ENCODE results near the gene CLDN5.

The CLDN5 gene

GRCh38 chr22:19520566-19521305 lies 3.5 kb downstream of the CLDN5 start:
- DNase-seq = no peak

GRCh38 chr22:19520007-19520406 lies 4.2 kb downstream of the CLDN5 start:
- DNase-seq = no peak

DNA sequence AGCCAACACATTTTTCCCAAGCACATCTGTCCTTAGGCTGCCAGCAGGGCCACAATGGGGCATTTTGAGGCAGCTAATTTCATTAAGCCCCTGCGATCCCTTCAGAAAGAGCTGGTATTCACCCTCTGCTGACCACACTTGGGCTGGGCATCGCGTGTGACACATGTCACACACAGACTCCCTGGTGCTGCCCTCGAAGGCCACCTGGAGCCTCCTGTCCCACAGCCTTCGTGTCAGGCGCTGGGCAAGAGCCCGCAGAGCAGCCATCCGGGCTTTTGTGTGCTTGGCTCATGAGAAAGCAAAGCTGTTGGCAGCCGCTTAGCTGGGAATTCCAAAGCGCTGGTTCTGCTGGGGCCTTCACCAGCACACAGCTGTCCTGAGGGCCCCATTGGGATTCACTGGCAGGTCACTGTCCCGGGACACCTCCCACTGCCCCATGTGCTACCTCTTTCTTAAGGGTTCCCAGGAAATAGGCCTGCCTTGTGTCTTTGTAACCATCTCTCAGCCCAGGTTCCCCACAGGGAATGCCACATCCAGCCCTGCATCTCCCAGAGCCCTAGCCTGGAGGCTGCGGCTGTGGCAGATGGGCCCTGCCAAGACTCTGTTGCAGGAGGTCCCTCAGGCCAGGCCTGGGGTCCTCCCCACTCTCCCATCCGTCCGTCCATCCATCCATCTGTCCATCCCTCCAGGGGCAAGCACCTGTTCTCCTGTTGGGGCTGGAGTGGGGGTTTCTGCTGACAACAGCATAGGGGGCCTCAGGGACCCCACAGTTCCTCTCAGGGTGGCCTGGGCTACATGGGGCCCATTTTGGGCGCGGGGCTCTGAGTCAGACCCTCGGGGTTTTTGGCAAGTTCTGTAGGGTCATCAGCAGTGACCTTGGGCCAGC lies 4.9 kb downstream of the CLDN5 start:
- DNase-seq = no peak

DNA sequence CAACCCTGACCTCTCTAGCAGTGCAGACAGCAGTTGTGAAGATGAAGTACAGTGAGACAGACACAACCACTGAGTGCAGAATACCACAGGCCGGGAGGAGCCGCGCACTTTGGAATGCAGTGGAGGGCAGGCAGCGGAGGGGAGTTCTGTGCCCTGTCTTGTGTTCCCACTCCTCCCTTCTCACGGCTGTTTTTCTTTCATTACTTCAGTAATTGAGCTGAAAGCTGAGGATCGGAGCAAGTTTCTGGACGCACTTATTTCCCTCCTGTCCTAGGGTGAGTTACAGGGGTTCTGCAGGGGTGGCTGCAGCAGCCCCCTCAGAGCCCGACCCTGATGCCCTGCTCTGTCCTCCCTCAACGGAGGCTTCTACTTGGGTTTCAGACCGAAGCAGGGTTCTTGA lies 5.6 kb downstream of the CLDN5 start:
- no peak for DNase-seq

DNA sequence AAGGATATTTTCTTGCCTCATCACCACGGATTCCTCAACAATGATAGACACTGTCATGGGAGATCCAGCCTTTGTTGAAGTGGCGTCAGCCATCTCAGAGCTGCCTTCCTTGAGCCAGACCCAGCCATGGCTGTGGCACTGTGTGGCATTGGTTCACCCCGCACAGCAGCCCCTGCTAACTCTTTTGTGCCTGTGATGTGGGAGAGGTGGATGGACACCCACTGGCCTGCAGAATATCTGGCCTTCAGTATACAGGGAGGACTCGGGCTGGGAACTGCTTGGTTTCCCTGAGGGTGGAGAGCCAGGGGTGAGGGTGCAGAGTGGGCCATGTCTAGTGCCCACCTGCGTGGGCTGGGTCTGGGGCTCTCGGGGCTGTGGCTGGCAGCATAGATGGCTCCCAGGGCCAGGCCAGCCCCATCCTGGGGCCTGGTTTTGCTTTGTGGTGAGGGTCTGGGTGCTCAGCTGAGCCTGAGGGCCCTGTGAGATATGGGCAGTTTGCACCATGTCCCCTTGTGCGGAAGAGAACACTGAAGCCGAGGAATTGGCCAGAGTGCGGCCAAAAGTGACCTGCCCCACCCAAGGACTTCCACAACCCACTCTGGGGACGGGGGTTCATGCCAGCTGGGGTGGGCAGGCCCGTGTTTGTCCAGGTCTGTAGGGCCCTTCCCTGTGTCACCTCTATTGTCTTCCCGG lies 6.1 kb downstream of the CLDN5 start:
- no peak for DNase-seq

- DNase-seq = no peak
These were observed 7.1 kb downstream of the CLDN5 start for GRCh38 chr22:19517171-19517500.

DNA sequence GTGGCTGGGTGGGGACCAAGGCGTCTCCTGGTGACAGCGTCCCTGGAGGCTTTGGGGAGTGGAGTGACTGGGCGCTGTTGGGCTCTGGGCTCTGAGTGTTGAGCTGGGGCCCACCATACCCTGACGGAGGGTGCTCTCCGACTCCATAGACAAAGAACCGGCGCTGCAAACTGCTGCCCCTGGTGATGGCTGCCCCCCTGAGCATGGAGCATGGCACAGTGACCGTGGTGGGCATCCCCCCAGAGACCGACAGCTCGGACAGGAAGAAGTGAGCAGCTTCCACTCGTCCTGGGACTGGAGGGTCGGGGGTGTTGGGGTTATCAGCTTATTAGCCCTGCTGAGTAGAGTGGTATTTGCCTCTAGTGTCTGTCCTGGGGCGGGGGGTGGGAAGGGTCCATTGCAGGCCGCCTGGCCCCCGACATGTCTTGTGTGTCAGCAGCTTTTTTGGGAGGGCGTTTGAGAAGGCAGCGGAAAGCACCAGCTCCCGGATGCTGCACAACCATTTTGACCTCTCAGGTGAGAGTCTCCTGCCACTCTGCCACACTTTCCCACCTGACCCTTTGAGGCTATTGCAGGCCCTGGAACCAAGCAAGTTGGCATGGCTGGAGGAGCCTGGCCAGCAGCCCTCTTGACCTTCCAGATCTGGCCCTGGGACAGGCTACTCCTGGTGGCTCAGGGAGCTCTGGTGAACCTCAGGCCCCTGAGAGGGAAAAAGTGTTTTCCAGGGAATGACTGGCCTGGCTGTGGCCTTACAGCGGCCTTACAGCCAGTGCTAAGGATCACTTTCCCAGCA lies 7.6 kb downstream of the CLDN5 start:
- DNase-seq = no peak

DNA sequence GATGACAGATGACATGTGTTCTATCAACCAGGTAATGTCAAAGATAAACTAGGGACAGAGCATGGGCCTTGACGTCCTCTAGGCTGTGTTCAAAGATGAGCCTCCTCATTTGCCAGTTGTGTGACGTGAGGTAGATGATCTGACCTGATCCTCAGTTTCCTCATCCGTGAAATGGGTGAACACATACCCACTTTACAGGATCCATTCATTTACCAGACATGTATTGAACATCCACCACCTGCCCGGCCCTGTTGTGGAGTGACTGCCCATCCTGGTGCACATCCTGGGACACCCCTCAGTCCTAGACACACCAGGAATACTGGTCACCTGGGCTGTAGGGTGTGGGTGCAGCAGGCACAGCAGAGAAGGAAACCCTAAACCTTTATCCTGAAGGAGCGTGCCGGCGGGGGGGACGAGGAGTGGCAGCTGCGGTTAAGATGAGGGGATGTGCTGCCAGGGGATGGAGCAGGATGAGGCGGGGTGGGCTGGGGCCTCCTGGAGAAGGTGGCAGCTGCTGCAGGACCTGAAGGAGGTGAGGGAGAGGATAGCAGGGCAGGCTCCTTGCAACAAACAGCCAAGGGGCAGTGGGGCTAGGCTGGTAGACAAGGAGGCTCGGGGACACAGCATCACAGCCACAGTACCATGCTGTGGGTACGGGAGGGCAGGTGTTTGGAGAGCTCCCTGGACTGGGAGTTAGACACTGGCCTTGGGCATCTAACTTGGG lies 8.4 kb downstream of the CLDN5 start:
- peak in 1 of 3 experiments; percentile 46 for DNase-seq

GRCh38 chr22:19514831-19515565 lies 9.2 kb downstream of the CLDN5 start:
- peak; percentile 65 to 94 (median 78) for DNase-seq

DNA sequence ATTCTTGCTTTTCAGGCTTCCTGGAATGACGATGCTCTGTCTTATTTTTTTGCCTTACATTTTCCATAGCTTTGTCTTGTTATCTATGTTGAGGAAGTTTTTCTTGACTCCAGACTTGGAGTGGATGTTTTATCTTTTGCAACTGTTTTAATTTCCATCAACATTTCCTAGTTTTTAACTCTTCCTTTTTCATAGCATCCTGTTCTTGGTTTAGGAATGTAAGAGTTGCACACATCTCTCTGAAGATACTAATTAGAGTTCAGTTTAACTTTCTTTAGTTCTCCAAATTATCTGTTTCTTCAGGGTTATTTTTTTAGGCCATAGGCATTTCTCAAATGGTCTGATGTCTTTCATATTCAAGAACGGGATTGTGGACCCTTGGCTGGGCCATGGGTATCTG lies 10.4 kb downstream of the CLDN5 start:
- no peak for DNase-seq

DNA sequence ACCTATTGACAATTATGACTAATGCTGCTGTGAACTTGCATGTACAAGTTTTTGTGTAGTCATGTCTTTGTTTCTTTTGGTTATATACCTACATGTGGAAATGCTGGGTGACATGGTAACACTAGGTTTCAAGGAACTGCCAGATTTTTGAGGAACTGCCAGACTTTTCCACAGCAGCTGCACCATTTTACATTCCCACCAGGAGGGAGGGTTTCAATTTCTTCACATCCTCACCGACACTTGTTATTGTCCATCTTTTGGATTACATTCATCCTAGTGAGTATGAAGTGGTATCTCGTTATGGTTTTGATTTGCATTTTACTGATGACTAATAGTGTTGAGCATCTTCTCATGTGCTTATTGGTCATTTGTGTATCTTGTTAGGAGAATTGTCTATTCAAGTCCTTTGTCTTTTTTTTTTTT lies 13.3 kb downstream of the CLDN5 start:
- no peak for DNase-seq

- no peak for DNase-seq
These were observed 14.3 kb downstream of the CLDN5 start for GRCh38 chr22:19509923-19510322.

DNA sequence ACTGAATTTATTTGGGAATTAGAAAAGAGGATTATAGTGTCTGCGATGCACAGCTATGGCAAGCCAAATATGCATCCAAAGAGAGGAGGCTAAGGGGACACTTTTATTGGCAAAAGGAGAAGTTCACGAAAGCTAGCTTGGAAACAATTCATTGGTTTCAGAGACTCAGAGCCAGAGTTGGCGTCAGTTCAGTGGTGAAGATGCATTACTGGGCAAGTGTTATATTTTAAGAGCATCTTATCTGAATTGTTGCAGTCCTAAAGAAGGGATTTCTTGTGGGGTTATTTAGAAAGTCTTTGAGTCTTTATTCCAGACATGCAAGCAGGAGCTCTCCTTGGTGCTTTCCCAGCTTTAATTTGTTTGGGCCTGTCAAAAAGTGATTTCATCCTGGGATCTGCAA lies 15.0 kb downstream of the CLDN5 start:
- DNase-seq = no peak

GRCh38 chr22:19508024-19508776 lies 16.0 kb downstream of the CLDN5 start:
- no peak for DNase-seq

DNA sequence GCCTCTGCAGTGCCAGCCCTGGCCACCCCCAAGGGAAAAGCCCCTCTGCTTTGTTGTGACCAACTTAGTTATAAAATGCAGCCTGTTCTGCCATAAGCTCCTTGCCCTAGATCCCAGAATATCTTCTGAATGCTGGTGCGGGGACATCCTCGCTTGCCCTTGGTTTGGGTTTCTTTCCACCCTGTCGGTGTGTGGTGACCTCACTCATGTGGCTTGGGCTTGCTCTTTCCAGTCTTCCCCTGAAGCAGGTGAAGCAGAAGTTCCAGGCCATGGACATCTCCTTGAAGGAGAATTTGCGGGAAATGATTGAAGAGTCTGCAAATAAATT lies 16.7 kb downstream of the CLDN5 start:
- DNase-seq = no peak

DNA sequence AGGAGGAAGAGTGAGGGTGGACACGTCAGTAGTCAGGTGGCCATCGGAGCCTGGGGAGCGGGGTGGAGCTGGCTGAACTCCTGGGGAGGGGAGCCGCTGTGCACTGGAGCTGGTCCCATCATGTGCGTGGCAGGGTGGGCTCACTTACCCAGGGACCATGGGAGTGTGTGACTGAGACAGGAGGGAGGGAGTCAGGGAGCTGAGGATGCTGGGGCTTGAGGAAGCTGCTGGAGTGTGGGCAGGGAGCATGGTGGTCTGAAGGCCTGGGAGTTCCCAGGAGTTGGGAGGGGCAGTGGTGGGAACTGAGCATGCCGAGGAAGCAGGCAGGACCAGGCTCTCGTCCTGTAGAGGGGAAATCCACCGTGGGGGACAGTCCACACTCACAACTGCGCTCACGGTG lies 18.0 kb downstream of the CLDN5 start:
- no peak for DNase-seq

DNA sequence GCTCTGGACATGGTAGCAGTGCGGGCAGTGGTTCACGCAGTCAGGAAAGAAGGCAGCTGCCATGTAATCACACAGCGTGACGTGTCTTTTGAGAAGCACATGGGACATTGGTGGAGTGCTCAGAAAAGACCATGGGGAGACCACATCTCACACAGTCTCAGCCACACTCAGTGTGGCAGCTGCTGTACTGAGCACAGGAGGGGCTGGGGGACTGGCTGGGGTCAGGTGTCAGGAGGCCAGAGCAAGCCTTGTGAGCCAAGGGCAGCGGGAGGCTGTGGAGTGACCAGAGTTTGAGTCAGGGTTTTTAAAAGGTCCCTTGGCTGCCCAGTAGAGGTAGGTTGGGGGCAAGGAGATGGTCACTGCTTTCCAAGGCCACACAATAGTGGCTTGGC lies 18.5 kb downstream of the CLDN5 start:
- no peak for DNase-seq

DNA sequence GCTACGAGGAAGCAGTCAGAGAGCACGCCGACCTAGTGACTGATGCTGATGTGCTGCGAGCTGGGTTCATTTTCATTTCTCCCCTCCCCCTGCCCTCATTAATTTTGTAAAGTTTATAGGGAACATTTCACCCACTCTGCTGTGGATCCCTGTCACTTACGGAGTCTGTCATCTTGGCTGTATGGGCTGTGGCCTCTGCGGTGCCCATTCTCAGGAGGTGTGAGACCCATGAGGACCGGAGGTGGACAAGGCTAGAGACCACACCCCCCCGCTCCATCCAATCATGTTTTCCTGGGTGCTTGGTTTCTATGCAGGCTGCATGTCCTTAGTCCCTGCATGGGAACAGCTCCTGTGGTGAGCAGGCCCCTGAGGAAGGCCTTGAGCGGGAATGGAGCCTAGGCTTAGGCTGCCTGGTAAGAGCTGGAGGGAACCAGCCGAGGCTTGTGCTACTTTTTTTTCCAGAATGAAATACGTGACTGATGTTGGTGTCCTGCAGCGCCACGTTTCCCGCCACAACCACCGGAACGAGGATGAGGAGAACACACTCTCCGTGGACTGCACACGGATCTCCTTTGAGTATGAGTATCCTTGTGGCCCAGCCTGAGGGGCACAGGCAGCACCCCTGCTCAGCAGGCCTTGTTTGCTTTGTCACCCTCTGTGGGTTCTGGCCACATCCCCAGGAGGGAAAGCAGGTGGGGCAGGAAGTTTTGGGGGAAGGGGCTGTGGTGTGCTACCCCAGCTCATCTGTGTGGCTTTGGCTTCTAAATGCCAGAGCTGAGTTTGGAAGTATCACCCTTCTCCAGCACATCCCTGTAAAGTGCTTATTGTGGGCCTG lies 19.1 kb downstream of the CLDN5 start:
- DNase-seq = no peak

- no peak for DNase-seq
These were observed 20.3 kb downstream of the CLDN5 start for GRCh38 chr22:19503869-19504268.

DNA sequence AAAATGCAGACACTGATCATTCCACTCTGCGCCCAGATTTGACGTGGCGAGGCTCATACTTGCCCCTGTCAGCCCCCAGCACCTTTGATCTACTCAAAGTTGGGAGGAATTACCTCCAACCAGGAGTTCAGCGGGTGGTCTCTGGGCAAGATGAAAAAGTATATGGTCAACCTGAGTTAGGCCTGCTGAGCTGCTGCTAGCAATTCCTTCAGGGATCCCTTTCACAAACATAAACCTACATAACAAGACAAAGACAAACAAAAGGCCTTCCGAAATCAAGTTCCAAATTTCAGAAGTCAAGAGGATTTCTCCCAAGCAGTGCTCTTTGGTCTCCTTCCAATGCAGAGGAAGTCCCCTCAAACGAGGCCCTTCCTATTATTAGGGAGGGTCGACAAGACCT lies 20.8 kb downstream of the CLDN5 start:
- DNase-seq = no peak
